Stimulated activated CD4-positive, alpha-beta T cell treated with anti-CD3 and anti-CD28 coated beads, Interleukin-4, amount 100 ng/mL, for 48 hours (primary cell): ENCODE results near the gene THOC6.
"Not testable (repeated sequence)": the region's sequence is repeated elsewhere in the genome, so short reads cannot be mapped to it uniquely, and the experiment has no call there.

Experiments
- DNase-seq, 2 donors: peaks; one replicate each; pipeline ENCODE4 v3.0.0-alpha.2; 2020; ENCODE audit warnings: low read depth in 2 of 2

Gene THOC6

DNA sequence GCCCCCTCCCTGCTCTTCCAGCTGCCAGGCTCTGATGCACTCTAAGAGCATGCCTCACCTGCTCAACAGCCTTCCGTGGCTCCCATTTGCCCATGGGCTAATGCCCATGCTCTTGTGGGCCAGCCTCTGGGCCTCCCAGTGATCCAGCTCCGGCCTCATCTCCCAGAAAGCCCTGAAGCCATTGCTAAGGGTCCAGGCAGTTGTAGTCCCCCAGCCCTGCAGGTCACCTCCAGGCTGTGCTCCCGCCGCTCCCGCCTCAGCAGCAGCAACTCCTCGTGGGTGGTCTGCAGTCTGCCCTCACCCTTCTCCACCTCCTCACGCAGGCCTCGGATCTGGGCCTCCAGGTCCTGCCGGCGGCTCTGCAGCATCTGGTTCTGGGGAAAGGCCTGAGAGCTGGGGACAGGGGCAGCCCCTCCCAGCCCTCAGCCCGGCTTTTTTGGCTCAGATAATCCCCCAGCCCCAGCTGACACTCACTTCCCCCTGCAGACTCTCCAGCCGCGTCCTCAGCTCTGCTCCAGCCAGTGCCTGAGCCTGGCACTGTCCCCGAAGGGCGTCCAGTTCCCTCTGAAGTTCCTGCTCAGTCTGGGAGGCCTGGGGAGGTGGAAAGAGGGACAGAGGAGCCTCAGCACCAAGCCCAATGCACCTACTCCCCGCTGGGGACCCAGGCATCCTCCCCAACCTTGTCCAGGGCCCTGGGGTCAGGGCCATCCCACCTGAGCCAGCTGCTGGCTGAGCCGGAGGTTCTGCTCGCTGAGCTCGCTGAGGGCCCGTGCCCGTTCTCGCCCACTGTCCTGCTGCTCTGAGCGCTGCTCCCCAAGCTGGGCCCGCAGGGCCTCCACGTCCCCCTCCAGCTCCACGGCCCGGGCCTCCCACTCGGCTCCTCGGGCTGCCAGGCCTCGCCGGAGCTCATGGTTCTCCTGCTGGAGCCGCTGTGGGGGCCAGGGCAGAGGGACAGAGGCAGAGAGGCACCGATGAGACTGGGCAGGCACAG, 6.7 kb downstream of the THOC6 start:
- no peak for DNase-seq

GRCh38 chr16:3032624-3033023, 8.8 kb downstream of the THOC6 start:
- DNase-seq = no peak

DNA sequence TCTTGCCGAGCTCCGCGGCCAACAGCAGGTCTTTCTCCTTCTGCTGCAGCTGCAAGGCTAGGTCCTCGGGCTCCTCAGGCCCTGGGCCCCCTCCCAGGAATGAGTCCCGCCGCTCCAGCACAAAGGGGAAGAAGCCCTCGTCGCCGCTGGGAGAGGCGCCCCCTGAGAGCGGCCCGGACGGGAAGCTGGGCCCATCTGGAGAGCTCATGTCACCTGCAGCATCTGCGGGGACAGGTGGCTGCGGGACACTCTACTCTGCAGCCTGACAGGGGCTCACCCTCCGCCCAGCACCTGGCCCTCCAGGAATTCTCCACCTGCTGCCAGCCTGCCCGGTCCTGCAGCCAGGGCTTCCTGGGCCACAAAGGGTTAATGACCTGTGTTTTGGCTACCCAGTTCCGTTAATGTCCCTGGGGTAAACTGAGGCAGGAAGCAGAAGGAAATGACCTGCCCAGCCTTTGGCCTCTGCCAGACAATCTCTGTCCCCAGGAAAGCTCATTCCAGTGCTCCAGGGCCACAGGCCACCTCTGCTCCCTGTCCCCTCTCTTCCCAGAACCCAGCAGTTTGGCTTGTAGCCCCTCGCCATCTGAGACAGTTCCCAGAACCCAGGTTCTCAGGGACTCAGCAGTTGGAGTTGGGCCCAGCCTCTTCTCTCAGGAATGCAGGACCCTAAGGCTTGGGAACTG, 11.6 kb downstream of the THOC6 start:
- no peak for DNase-seq

DNA sequence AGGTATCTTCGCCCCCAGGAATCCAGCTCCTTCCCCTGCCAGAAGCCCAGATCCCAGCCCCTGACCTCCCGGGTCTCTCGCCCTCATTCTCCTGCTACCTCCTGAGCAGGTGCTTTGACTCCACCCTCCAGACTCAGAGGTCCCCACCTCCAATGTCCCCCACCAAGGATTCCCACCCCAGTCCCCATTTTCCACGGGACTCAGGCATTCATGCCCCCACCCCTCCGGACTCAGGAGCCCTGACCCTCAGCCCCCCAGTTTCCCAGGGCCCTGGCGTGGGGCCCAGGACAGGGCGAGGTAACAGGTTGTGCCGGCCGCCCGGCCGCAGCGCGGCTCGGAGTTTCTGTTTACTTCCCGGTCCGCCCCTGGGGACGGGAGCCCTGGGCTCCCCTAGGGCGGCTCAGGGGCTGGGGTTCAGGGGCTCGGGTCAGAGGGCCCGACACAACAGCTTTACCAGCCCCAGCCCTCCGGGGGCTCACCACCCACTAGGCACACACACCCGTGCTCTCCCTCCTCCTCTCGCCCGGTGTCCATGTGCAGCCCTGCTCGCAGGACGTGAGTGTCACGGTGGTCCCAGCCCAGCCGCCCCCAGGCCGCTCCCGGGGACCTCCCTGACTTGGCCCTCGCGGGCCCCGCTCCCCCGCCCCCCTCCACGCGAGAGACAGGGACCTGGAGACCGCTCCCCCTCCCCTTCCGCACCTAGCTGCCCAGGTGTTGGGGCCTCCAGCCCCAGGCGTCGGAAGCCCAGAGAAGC, 12.3 kb downstream of the THOC6 start:
- no peak for DNase-seq

GRCh38 chr16:3036726-3037315, 13.0 kb downstream of the THOC6 start, which contains the start of gene BICDL2:
Gene BICDL2, minus strand, starts transcription at chr16:3036944. Its CDS starts 1,448 bp downstream, at chr16:3035496.
- DNase-seq = no peak

- no peak for DNase-seq
Measured at GRCh38 chr16:3038256-3038655, 14.4 kb downstream of the THOC6 start.

GRCh38 chr16:3038896-3039295, 15.1 kb downstream of the THOC6 start:
- DNase-seq = no peak

- DNase-seq = no peak
Measured at GRCh38 chr16:3042376-3042775, 18.5 kb downstream of the THOC6 start.

GRCh38 chr16:3044708-3045107, 20.9 kb downstream of the THOC6 start:
- no peak for DNase-seq

GRCh38 chr16:3045758-3046640, 22.2 kb downstream of the THOC6 start, which contains the start of gene MMP25:
Gene MMP25, plus strand, starts transcription at chr16:3046561. Its CDS starts 357 bp downstream, at chr16:3046918.
- DNase-seq = no peak

DNA sequence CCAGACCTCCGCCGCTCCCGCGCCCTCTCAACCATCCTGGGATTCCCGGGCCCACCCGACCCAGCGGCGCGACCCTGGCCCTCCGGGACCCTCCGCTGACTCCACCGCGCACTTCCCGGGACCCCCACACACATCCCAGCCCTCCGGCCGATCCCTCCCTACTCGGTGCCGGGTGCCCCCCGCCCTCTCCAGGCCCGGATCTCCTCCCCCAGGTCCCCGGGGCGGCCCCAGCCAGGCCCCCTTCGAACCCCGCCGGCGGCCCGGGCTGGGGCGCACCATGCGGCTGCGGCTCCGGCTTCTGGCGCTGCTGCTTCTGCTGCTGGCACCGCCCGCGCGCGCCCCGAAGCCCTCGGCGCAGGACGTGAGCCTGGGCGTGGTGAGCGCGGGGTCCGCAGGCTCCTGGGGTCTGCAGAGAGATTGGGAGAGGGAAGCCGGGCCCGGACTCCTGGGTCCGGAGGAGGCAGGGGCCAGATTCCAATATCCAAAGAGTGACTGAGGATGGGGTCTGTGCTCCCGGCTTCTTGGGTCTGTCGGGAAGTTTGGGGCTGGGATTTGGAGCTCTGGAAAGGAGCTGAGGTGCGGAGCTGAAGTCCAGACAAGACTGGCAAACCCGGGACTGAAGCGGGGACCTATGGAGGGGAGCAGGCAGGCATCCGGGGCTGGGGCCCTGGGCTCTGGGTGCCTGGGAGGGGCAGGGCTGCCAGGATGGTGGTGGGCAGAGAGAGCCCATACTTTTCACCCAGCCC, 23.0 kb downstream of the THOC6 start:
- no peak for DNase-seq

GRCh38 chr16:3047387-3047720, 23.5 kb downstream of the THOC6 start:
- DNase-seq = no peak

GRCh38 chr16:3049921-3050481, 26.2 kb downstream of the THOC6 start:
- no peak for DNase-seq

DNA sequence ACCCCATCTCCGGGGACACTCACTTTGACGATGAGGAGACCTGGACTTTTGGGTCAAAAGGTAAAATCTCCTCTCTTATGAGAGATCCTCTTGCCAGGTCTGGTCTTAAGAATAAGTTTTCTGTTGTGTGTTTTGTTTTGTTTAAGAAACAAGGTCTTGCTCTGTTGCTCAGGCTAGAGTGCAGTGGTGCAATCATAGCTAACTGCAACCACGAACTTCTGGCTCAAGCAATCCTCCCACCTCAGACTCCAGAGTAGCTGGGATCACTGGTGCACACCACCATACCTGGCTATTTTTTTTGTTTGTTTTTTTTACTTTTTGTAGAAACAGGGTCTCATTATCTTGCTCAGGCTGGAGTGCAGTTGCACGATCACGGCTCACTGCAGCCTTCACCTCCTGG, 26.7 kb downstream of the THOC6 start:
- no peak for DNase-seq

- no peak for DNase-seq
Measured at GRCh38 chr16:3051009-3051408, 27.2 kb downstream of the THOC6 start.

DNA sequence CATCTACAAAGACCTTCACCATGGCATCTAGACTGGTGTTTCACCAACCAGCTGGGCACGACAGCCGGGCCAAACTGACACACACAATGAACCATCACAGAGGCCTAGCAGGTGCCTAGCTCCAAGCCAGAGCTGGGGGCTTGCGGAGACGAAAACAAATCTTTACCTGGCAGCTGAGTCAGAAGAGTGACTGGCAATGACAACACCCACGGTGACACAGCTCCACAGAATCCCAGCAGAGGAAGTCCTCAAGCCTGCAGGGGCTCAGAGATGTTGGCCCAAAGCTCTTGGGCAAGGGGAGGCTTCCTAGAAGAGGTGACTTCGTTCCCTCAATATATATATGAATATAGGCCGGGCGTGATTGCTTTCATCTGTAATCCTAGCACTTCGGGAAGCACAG, 27.7 kb downstream of the THOC6 start:
- DNase-seq = no peak

GRCh38 chr16:3052571-3053329, 28.9 kb downstream of the THOC6 start:
- not testable (repeated sequence) for DNase-seq

DNA sequence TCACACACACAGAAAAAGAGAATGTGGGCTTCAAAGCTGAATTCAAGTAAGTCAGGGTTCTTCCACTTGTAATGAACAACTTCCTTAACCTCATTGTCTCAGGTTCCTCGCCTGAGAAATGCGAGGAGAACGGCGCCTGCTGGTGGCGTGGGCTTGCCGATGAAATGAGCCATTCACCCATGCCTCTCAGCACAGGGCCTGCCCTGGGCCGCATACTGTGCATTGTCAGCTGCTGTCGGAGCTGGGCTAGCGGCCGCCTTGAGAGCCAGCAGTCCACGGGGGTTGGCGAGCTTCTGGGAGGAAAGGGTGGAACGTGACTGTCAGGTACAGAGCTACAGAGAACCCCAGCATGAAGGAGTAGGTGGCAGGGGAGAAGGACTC, 29.5 kb downstream of the THOC6 start:
- not testable (repeated sequence) for DNase-seq
